Fibroblast of lung (primary cell): ENCODE measurements around the gene FDXACB1.

Experiments
- CTCF ChIP-seq, 2 donors: IDR thresholded peaks in 1 of 2; conservative IDR thresholded peaks in 1 of 2; 1 replicate in 1 of 2; 2 replicates in 1 of 2; pipeline ENCODE4 v1.5.1; 2011 to 2012; ENCODE audit warnings: low read length in 2 of 2, control low read depth in 1 of 2, inconsistent platforms in 1 of 2, low read depth in 1 of 2, mild to moderate bottlenecking in 1 of 2
- EZH2 ChIP-seq: IDR thresholded peaks from 2 replicates; pipeline ENCODE4 v1.5.1; 2012; ENCODE audit warnings: low read length, control low read depth, mild to moderate bottlenecking; ENCODE audit errors: missing control alignments

DNA sequence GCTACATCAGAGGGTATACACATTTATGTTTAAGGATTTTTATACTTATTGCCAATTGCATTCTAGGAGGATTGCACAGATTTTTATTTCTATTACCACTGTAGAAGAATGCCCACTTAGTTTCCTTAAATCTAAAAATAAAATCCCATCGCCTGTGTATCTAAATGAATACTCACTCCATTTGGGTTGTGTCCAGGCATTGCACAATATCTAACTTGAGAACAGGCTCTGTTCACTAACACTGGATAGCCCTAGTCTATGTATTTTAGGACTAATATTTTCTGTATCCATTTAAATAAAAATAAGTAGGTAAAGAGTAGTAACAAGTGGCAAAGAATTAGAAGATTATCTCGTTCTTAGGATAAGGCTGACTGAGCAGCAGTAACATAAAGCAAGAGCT is 43.8 kb upstream of the FDXACB1 start:
- TF ChIP-seq CTCF (conservative IDR thresholded peaks at IDR 0.05 in 1 of 2, IDR thresholded peaks at IDR 0.05 in 1 of 2; ENCODE audit: low read depth in 1 of 2, low read length in 2 of 2) (no peak), EZH2 (no peak)
